NCI-H2196 treated with DMSO at 0.1 percent for 48 hours (cell line): ENCODE data around the gene TRIP6.

Experiments
- DNase-seq: peaks from one replicate; lab custom pipeline; 2025; ENCODE audit not compliant: unreplicated experiment; lab: John Stamatoyannopoulos, UW

Gene TRIP6

DNA sequence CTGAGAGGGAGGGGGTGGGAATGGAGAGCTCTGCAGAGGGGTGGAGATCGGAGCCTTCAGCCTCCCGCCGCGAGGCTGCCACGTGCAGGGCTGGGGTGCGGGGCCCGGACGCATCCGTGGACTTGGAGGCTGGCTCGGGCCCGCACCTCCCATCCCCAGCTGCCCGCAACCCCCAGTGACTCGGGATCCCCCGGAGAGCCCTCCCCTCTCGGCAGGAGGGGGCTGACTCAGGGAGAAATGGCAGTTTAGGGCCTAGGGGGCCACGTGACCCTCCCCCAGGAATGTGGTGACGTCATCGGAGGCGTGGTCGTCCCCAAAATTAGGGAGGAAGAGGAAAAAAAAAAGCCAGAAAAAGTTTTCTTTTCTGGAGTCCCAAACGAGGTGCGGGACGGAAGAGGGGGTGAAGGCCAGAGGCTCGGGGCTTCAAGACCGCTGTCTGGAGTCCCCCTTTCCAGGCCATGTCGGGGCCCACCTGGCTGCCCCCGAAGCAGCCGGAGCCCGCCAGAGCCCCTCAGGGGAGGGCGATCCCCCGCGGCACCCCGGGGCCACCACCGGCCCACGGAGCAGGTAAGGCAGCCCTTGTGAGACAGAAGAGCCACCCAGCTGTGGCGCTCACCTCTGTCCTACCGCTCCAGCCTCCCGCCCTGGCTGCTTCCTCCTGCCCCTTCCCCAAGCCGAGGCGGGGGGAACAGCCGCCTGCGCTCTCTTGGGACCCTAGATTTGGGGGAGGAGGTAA lies at the start of gene TRIP6:
TSS of gene TRIP6 (plus strand) at position 348 of the 736 bp plus-strand sequence. CDS start at position 459, 111 bp downstream.
- DNase-seq, result no peak

- no peak for DNase-seq
Observed at GRCh38 chr7:100818366-100818765, 48.8 kb upstream of the TRIP6 start.

GRCh38 chr7:100818825-100819224 lies 48.4 kb upstream of the TRIP6 start:
- no peak for DNase-seq

- DNase-seq, result no peak
Observed at GRCh38 chr7:100819586-100819985, 47.6 kb upstream of the TRIP6 start.

- DNase-seq, result no peak
Observed at GRCh38 chr7:100822236-100823139, 44.7 kb upstream of the TRIP6 start.

DNA sequence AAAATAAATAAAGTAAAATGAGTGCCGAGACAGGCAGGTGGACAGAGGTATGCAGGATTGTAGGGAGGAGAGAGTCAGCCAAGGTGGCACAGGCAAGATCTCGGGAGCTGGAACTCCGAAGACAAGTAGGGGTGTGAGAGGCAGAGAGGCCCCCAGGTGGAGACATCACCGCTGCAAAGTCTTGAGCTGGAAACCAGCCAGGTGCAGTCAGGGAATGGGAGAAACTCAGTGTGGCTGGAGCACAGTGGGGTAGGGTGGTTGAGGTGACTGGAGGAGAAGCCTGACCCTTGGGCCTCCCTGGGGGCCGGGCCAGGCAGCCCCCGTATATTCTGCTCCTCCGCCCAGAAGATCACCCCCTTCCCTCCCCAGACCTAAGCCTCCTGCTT lies 44.1 kb upstream of the TRIP6 start:
- DNase-seq, result no peak

GRCh38 chr7:100823534-100823933 lies 43.7 kb upstream of the TRIP6 start:
- no peak for DNase-seq

DNA sequence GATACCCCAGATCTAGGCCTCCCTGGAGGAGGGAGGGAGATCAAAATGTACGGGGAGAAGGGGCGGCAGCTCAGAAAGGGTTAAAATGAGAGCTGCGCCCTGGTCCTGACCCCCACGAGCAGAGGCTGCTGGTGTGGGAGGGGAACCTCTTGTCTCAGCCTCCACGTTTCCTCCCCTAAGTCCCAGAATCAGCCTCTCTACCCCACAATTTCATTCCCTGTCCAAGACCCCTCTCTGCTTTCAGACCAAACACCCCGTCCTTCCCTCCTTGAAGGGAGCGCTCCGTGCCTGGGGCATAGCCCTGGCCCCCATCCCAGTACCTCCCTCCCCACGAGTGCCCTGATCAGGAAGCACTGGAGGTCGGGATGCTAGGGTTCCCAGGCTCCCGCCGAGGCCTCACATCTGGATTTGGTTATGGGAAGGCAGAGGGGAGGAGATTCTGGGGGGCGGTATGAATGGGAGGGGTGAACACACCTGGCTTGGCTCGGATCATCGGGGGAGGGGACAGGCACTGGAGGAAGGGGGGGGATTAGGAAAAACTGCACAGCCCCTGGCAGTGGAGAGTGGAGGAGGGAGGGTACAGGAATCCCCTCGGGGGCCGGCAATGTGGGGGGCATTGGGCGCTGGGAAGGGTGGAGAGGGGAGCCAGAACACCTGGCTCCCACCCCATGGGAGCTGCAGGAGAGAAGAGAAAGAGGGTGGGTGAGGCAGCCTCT lies 42.5 kb upstream of the TRIP6 start:
- no peak for DNase-seq

DNA sequence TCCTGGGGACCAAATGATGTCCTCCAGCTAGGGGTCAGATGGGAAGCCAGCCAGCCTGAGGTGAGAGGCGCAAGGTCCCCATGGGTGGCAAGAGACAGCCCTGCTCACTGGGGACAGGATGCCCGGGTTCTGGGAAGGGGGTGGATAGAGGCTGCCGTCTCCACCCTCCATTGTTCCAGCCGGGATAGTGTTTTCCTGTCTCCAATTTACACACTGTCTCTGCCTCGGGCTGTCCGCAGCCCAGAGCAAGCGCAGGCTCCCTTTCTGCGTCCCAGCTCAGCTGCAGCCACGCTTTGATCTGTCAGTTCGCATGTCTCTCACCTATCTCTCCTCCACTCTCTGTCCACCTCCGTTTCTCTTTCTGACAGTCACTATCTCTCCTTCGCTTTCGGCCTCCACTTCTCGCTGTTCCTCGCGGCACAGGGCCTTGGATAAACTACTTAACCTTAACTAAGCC lies 41.9 kb upstream of the TRIP6 start:
- no peak for DNase-seq

- peak; percentile 29 for DNase-seq
Observed at GRCh38 chr7:100825751-100826513, 41.3 kb upstream of the TRIP6 start.

- no peak for DNase-seq
Observed at GRCh38 chr7:100826514-100827329, 40.5 kb upstream of the TRIP6 start.

DNA sequence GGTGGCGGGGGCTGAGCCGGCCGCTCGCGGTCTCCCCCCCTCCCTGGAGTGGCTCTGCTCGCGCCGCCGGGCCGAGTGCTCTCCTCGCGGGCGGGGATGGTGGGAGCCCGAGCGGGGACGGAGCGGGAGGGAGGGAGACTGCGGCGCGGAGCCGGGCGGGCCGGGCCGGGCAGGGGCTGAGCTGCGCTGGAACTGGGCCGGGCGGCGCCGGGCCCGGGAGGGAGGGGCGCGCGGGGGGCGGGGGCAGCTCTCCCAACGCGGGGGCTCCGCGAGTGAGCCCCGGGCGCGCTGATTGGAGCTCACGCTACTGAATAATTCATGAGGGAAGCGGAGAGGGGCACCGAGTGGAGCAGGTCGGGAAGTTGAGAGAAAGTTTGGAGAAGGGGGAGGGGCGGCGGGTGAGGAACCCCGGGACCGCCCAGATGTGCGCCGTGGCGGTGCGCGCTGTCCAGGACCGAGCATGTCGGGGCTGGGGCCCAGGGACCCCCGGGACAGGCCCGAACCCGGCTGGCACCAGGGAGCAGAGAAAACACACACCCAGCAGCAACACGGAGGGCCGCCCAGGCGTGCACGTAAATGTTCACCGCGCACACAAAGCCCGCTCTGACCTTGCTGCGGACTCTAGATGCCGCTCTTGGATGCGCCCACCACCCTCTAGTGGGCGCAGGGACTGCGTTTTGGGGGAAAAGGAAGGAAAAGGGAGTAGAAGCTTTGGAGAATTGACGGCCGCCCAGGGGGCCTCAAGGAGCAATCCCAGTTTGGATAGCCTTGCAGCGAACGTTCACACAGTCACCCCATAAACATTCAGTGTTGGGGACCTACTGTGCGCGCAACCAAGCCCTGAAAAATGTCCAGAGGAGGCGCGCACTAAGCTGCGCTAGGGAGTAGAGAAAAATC lies 39.6 kb upstream of the TRIP6 start, which contains the start of gene EPHB4:
TSS of gene EPHB4 (minus strand) at position 194 of the 897 bp plus-strand sequence. CDS start 493 bp downstream, outside the sequence.
- peak; percentile 25 for DNase-seq

GRCh38 chr7:100829150-100829716 lies 38.0 kb upstream of the TRIP6 start:
- DNase-seq, result no peak

GRCh38 chr7:100830396-100830795 lies 36.8 kb upstream of the TRIP6 start:
- DNase-seq, result no peak

- DNase-seq, result no peak
Observed at GRCh38 chr7:100832281-100832633, 34.9 kb upstream of the TRIP6 start.

DNA sequence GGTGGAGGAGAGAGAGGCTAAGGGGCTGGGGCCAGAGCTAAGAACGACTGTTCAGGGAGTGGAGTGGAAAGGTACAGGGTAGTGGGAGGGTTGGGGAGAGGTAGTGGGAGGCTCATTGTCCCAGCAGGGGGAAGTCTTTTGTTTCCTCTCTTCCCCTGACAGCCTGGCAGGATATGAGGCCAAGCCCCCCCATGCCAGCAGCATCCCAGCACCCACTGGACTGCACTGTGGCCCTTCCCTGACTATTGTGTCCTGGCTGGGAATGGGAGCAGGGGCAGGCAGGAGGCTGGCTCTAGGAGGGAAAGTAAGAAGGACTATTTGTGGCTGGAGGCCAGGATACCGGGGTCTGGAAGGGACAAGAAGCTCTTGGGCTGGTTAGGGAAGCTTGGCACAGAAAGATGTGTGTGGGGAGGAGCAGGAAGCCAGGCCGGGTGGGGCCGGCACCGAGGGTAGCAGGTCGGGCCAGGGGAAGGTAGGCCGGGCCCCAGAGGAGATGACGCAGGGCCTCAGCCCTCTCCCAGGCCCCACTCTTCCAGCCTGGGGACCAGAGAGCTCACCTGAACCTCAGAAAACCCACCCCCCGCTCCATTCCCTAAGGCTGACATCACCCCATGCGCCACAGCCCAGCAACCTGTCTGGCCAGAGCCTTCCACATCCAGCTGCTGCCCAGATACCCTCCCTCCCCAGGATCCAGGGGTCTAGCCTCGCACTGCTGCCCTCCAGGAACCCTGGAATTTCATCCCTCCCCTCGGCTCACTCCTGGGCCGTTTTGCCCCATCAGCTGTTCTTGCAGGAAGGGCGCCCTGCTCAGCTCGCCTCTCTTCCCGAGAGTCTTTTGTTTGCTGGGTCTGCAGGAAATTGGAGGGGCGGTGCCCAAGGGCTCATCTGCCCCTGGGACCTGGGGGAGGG lies 31.0 kb upstream of the TRIP6 start:
- peak; percentile 17 for DNase-seq

GRCh38 chr7:100836812-100837098 lies 30.4 kb upstream of the TRIP6 start:
- DNase-seq, result no peak
